Activated CD4-positive, alpha-beta T cell treated with anti-CD3 and anti-CD28 coated beads, Interleukin-2, amount 50 U/mL, for 1 hour (primary cell): ENCODE results near the gene LAMB4.

ENCODE experiments used
- DNase-seq: peaks from one replicate; pipeline ENCODE4 v3.0.0-alpha.2; 2020

Gene LAMB4

GRCh38 chr7:107989618-107990373, 140.4 kb downstream of the LAMB4 start:
- no peak for DNase-seq

GRCh38 chr7:107982918-107983389, 147.2 kb downstream of the LAMB4 start:
- no peak for DNase-seq

- DNase-seq, result no peak
Observed at GRCh38 chr7:107982042-107982840, 147.9 kb downstream of the LAMB4 start.

- DNase-seq, result no peak
Observed at GRCh38 chr7:107981466-107981865, 148.7 kb downstream of the LAMB4 start.

- DNase-seq, result no peak
Observed at GRCh38 chr7:107980671-107981190, 149.4 kb downstream of the LAMB4 start.

- no peak for DNase-seq
Observed at GRCh38 chr7:107980171-107980570, 150.0 kb downstream of the LAMB4 start.

GRCh38 chr7:107978815-107979408, 151.2 kb downstream of the LAMB4 start:
- no peak for DNase-seq

- no peak for DNase-seq
Observed at GRCh38 chr7:107977048-107977447, 153.1 kb downstream of the LAMB4 start.

- DNase-seq, result no peak
Observed at GRCh38 chr7:107976620-107977019, 153.5 kb downstream of the LAMB4 start.

- DNase-seq, result no peak
Observed at GRCh38 chr7:107975394-107976013, 154.7 kb downstream of the LAMB4 start.

GRCh38 chr7:107973861-107974260, 156.3 kb downstream of the LAMB4 start:
- DNase-seq, result no peak
